PFSK-1 (cell line): ENCODE measurements around the gene OSTN.

Experiments used
- POLR2AphosphoS5 ChIP-seq: IDR thresholded peaks from 2 replicates; pipeline ENCODE4 v1.6.1; 2012; ENCODE audit warnings: low read depth, mild to moderate bottlenecking, control low read depth, low read length, moderate library complexity
- TAF1 ChIP-seq: IDR thresholded peaks from 2 replicates; pipeline ENCODE4 v1.6.1; 2012; ENCODE audit warnings: low read length, control low read depth, borderline replicate concordance; ENCODE audit not compliant: insufficient read depth

GRCh38 chr3:191263365-191263764 is 64.3 kb downstream of the OSTN start:
- TF ChIP-seq POLR2AphosphoS5 (no peak), TAF1 (no peak)
